H9 (cell line): ENCODE data around the gene GAL3ST2. TPM values are rescaled to one million over a fixed set of nuclear protein-coding genes. Genes with fewer than 3 reads are reported as not detected.

Source experiments
- DNase-seq: peaks from one replicate; pipeline ENCODE4 v3.0.0-alpha.2; 2017
- H2AFZ ChIP-seq: one replicate; pipeline ENCODE4 v1.6.1; 2013; ENCODE audit warnings: mild to moderate bottlenecking, low read length, control low read depth, moderate library complexity
- H2AK5ac ChIP-seq: 2 replicates; pipeline ENCODE4 v1.6.1; 2013; ENCODE audit warnings: low read length, control low read depth, mixed read lengths; ENCODE audit not compliant: insufficient read length
- H2BK120ac ChIP-seq: one replicate; pipeline ENCODE4 v1.6.1; 2013; ENCODE audit warnings: low read depth, mild to moderate bottlenecking, low read length, control low read depth, inconsistent platforms; ENCODE audit not compliant: poor library complexity, severe bottlenecking
- H2BK12ac ChIP-seq: 2 replicates; pipeline ENCODE4 v1.6.1; 2013; ENCODE audit warnings: low read length, control low read depth, mixed read lengths, low read depth; ENCODE audit not compliant: insufficient read length
- H2BK15ac ChIP-seq: 2 replicates; pipeline ENCODE4 v1.6.1; 2013; ENCODE audit warnings: low read depth, low read length, control low read depth
- H2BK20ac ChIP-seq: one replicate; pipeline ENCODE4 v1.6.1; 2013; ENCODE audit warnings: low read depth, mild to moderate bottlenecking, low read length, control low read depth, inconsistent platforms; ENCODE audit not compliant: poor library complexity, severe bottlenecking
- H2BK5ac ChIP-seq: 2 replicates; pipeline ENCODE4 v1.6.1; 2013; ENCODE audit warnings: low read length, control low read depth, mixed read lengths; ENCODE audit not compliant: insufficient read length
- H3K14ac ChIP-seq: 2 replicates; pipeline ENCODE4 v1.6.1; 2013; ENCODE audit warnings: low read length, control low read depth; ENCODE audit not compliant: insufficient read depth
- H3K18ac ChIP-seq: 2 replicates; pipeline ENCODE4 v1.6.1; 2013; ENCODE audit warnings: low read depth, mild to moderate bottlenecking, mixed read lengths, low read length, control low read depth; ENCODE audit not compliant: insufficient read length
- H3K23ac ChIP-seq: 2 replicates; pipeline ENCODE4 v1.6.1; 2013; ENCODE audit warnings: low read length, control low read depth, mixed read lengths, low read depth; ENCODE audit not compliant: insufficient read length
- H3K23me2 ChIP-seq: 2 replicates; pipeline ENCODE4 v1.6.1; 2013; ENCODE audit warnings: low read depth, mild to moderate bottlenecking, mixed read lengths, low read length, control low read depth; ENCODE audit not compliant: insufficient read length, poor library complexity, severe bottlenecking
- H3K27ac ChIP-seq: 2 replicates; pipeline ENCODE4 v1.5.1; 2013; ENCODE audit warnings: low read length, control low read depth, mixed read lengths, low read depth; ENCODE audit not compliant: insufficient read length
- H3K27me3 ChIP-seq: 2 replicates; pipeline ENCODE4 v1.6.1; 2013; ENCODE audit warnings: low read length, control low read depth, inconsistent platforms; ENCODE audit not compliant: insufficient read depth
- H3K4ac ChIP-seq: 2 replicates; pipeline ENCODE4 v1.6.1; 2013; ENCODE audit warnings: low read depth, mild to moderate bottlenecking, control low read depth, inconsistent platforms, low read length, moderate library complexity
- H3K4me1 ChIP-seq: 2 replicates; pipeline ENCODE4 v1.6.1; 2013; ENCODE audit warnings: low read length, control low read depth, inconsistent platforms; ENCODE audit not compliant: insufficient read depth
- H3K4me2 ChIP-seq: 2 replicates; pipeline ENCODE4 v1.6.1; 2013; ENCODE audit warnings: low read length, control low read depth, mixed read lengths; ENCODE audit not compliant: insufficient read length, insufficient read depth
- H3K56ac ChIP-seq: 2 replicates; pipeline ENCODE4 v1.6.1; 2013; ENCODE audit warnings: low read depth, mild to moderate bottlenecking, mixed read lengths, low read length, control low read depth; ENCODE audit not compliant: insufficient read length
- H3K79me1 ChIP-seq: 2 replicates; pipeline ENCODE4 v1.6.1; 2013; ENCODE audit warnings: low read depth, mild to moderate bottlenecking, moderate library complexity, low read length, control low read depth, inconsistent platforms; ENCODE audit not compliant: insufficient read depth, poor library complexity, severe bottlenecking
- H3K79me2 ChIP-seq: 2 replicates; pipeline ENCODE4 v1.6.1; 2013; ENCODE audit warnings: low read length, control low read depth, inconsistent platforms; ENCODE audit not compliant: insufficient read depth
- H3K9ac ChIP-seq: 2 replicates; pipeline ENCODE4 v1.6.1; 2013; ENCODE audit warnings: low read length, control low read depth, mixed read lengths; ENCODE audit not compliant: insufficient read length; ENCODE audit errors: extremely low read depth
- H3K9me3 ChIP-seq: one replicate; pipeline ENCODE4 v1.6.1; 2013; ENCODE audit warnings: low read depth, low read length, inconsistent platforms; ENCODE audit not compliant: control insufficient read depth
- H3T11ph ChIP-seq: one replicate; pipeline ENCODE4 v1.6.1; 2013; ENCODE audit warnings: mild to moderate bottlenecking, low read length, control low read depth, inconsistent platforms
- H4K20me1 ChIP-seq: one replicate; pipeline ENCODE4 v1.6.1; 2013; ENCODE audit not compliant: control insufficient read depth, insufficient read length, insufficient read depth
- H4K5ac ChIP-seq: 2 replicates; pipeline ENCODE4 v1.6.1; 2013; ENCODE audit warnings: low read depth, mild to moderate bottlenecking, mixed read lengths, low read length, control low read depth; ENCODE audit not compliant: insufficient read length
- H4K8ac ChIP-seq: replicated peaks from 2 replicates; pipeline ENCODE4 v1.6.1; 2013; ENCODE audit warnings: low read length, control low read depth, mixed read lengths, low read depth; ENCODE audit not compliant: insufficient read length
- H4K91ac ChIP-seq: 2 replicates; pipeline ENCODE4 v1.6.1; 2013; ENCODE audit warnings: low read depth, mild to moderate bottlenecking, moderate library complexity, mixed read lengths, low read length, control low read depth; ENCODE audit not compliant: insufficient read length
- H3K27ac Mint-ChIP-seq, 3 experiments: 2 replicates in 2 of 3; 3 replicates in 1 of 3; pipeline ENCODE4 v1.8.0; 2020 to 2021; ENCODE audit warnings: mixed read lengths in 3 of 3, mild to moderate bottlenecking in 1 of 3, moderate library complexity in 1 of 3
- H3K27me3 Mint-ChIP-seq: 2 replicates; pipeline ENCODE4 v1.8.0; 2021; ENCODE audit warnings: low read depth, mild to moderate bottlenecking, moderate library complexity, mixed read lengths
- H3K36me3 Mint-ChIP-seq, 3 experiments: 2 replicates in 2 of 3; 3 replicates in 1 of 3; pipeline ENCODE4 v1.8.0; 2020 to 2021; ENCODE audit warnings: low read depth in 3 of 3, mixed read lengths in 3 of 3; ENCODE audit not compliant: insufficient read depth in 1 of 3
- H3K4me1 Mint-ChIP-seq, 2 experiments: 2 replicates each; pipeline ENCODE4 v1.8.0; 2020; ENCODE audit warnings: mixed read lengths in 2 of 2
- H3K4me3 Mint-ChIP-seq, 2 experiments: 2 replicates in 1 of 2; 3 replicates in 1 of 2; pipeline ENCODE4 v1.8.0; 2020 to 2021; ENCODE audit warnings: mild to moderate bottlenecking in 2 of 2, mixed read lengths in 2 of 2, moderate library complexity in 1 of 2
- H3K9me3 Mint-ChIP-seq, 2 experiments: 2 replicates in 1 of 2; 3 replicates in 1 of 2; pipeline ENCODE4 v1.8.0; 2020; ENCODE audit warnings: mild to moderate bottlenecking in 2 of 2, mixed read lengths in 2 of 2, moderate library complexity in 1 of 2
- WGBS: extraction: QIAGEN DNeasy Blood & Tissue Kit; methylation state at CpG from one replicate; pipeline ENCODE4 v1.1.7; 2013; ENCODE audit warnings: missing lambda C conversion rate, low lambda C conversion rate, mixed read lengths; ENCODE audit not compliant: insufficient read length; ENCODE audit errors: extremely low coverage; 5-methylcytosine and 5-hydroxymethylcytosine counted together
- total RNA-seq: library from RNA; stranded (reverse); gene quantifications from 2 replicates; pipeline ENCODE4 v1.2.1, GENCODE V29; 2021
- TF ChIP-seq, protein P1 (sequence below): fragments of 200-600 bp; sonication (generic); conservative IDR thresholded peaks from 3 replicates; pipeline ENCODE4 v1.8.0; 2021; ENCODE audit warnings: antibody characterized with exemption, mild to moderate bottlenecking

GAL3ST2 gene
- total RNA-seq, 1 experiment from 2014 or later: 0.33 TPM

DNA sequence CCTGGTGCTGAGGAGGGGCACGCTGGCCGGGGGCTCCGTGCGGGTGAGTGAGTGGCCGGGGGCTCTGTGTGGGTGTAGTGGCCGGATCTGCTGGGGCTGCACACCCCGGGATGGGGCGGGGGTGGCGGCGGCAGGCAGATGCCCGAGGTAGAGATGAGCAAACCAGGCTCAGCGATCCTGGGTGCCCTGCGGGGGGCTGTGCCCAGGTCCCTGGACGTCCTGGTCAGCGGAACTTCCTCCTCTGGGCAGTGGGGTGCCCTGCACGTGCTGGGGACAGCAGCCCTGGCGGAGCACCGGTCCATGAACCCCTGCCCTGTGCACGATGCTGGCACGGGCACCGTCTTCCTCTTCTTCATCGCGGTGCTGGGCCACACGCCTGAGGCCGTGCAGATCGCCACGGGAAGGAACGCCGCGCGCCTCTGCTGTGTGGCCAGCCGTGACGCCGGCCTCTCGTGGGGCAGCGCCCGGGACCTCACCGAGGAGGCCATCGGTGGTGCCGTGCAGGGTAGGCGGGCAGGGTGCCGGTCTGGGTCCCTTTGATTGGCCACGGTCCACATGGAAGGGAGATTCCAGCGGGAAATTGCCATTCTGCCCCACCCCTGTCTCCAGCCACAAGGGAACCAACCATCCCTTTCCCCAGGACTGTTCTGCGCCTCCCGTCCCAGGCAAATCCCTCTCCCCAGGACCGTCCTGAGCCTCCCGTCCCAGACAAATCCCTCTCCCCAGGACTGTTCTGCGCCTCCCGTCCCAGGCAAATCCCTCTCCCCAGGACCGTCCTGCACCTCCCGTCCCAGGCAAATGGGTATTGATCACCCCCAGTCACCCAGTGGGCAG, 38.2 kb downstream of the GAL3ST2 start:
- no peaks in the 10 kb centered on the region; a peak in 2 of 5 replicates for H3K9me3 Mint-ChIP-seq
- no peak overlapping the region for H3K4ac ChIP-seq
- H3K4me1 ChIP-seq: no peaks in the 10 kb centered on the region
- no peak overlapping the region for H2BK15ac ChIP-seq
- no peaks in the 10 kb centered on the region for H3K23me2 ChIP-seq
- no peaks in the 10 kb centered on the region; the same call in 1 of the 2 replicates for H3K27me3 Mint-ChIP-seq
- H3K4me1 Mint-ChIP-seq: peaks cover 4 to 9% of the 10 kb centered on the region in 2 experiments; a peak in 3 of 4 replicates
- H3K56ac ChIP-seq: no peak overlapping the region
- no peaks in the 10 kb centered on the region for H4K20me1 ChIP-seq
- H3K79me2 ChIP-seq: no peaks in the 10 kb centered on the region
- H3K79me1 ChIP-seq: no peaks in the 10 kb centered on the region
- no peak for DNase-seq
- H2AK5ac ChIP-seq: no peak overlapping the region
- no peaks in the 10 kb centered on the region; a peak in 1 of 7 replicates for H3K36me3 Mint-ChIP-seq
- no peak overlapping the region for H3K23ac ChIP-seq
- no peak overlapping the region for H2BK120ac ChIP-seq
- H2BK12ac ChIP-seq: no peak overlapping the region
- H3K27me3 ChIP-seq: no peaks in the 10 kb centered on the region
- no peak overlapping the region for H4K8ac ChIP-seq
- no peak overlapping the region for H4K91ac ChIP-seq
- H3K27ac Mint-ChIP-seq: peak overlapping the region in 1 of 3 experiments; percentile 90; a peak in 1 of 7 replicates
- H4K5ac ChIP-seq: no peak overlapping the region
- no peak overlapping the region for H3T11ph ChIP-seq
- TF ChIP-seq, protein P1, sequence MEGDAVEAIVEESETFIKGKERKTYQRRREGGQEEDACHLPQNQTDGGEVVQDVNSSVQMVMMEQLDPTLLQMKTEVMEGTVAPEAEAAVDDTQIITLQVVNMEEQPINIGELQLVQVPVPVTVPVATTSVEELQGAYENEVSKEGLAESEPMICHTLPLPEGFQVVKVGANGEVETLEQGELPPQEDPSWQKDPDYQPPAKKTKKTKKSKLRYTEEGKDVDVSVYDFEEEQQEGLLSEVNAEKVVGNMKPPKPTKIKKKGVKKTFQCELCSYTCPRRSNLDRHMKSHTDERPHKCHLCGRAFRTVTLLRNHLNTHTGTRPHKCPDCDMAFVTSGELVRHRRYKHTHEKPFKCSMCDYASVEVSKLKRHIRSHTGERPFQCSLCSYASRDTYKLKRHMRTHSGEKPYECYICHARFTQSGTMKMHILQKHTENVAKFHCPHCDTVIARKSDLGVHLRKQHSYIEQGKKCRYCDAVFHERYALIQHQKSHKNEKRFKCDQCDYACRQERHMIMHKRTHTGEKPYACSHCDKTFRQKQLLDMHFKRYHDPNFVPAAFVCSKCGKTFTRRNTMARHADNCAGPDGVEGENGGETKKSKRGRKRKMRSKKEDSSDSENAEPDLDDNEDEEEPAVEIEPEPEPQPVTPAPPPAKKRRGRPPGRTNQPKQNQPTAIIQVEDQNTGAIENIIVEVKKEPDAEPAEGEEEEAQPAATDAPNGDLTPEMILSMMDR: no peak
- peak overlapping the region in 1 of 2 experiments; percentile 58; a peak in 3 of 5 replicates for H3K4me3 Mint-ChIP-seq
- no peak overlapping the region for H2AFZ ChIP-seq
- no peak overlapping the region for H2BK20ac ChIP-seq
- H3K14ac ChIP-seq: no peak overlapping the region; the same call in 1 of the 2 replicates
- H2BK5ac ChIP-seq: no peak overlapping the region
- H3K4me2 ChIP-seq: no peak overlapping the region
- H3K9me3 ChIP-seq: no peaks in the 10 kb centered on the region
- H3K9ac ChIP-seq: no peak overlapping the region
- H3K27ac ChIP-seq: no peak overlapping the region
- no CpG with 5 or more reads among the region's 52 CpGs for WGBS
- H3K18ac ChIP-seq: no peak overlapping the region
